ENCODE data around the gene SERPINB6. TPM values are rescaled to one million over a fixed set of nuclear protein-coding genes. Genes with fewer than 3 reads are reported as not detected.

The SERPINB6 gene
- polyA plus RNA-seq, 2 of the 4 experiments (the other 2 are of a cell fraction): 104 to 126 TPM

DNA sequence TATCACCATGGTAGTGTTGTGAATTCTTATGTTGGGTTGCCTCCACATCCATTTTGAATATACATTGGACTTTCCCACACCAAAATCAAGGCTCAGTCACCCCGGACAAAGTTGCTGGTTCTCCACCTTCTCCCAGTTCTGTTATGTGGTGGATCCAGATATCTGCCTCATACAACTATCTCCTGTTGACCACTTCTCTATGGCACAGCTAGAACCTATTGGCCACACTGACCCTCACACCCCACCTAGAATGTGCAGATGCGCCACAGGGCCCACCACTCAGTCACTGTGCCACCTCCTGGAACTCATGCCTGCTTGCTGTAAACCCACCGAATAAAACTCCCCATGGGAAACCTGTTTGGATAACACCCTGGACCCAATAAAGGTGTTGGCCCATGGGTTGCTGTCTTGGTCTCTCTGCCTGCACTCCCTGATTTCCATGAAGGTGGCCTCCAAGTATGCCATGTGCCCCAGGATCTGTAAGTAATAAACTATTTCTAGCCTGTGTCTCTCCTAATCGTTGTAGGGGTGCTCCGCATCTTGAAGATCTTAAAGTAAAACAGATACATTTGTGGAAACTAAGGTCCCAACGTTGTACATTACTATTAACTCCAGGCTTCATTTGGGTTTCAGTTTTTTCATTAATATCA is 21.1 kb upstream of the SERPINB6 start:
- WGBS (ENCODE audit: missing lambda C conversion rate): 88% methylated on average over 6 of the region's 6 CpGs
- ChIA-PET CTCF (interaction anchor here (0.8 kb wide), 1 partner anchor 40 kb away, joined by 4 read pairs; no protein-coding TSS in a partner anchor), POLR2A (no interaction called here)
- ATAC-seq: no peak
- FAIRE-seq: no peak
- H3K27ac ChIP-seq: no peak overlapping the region
- TF ChIP-seq, protein P1, sequence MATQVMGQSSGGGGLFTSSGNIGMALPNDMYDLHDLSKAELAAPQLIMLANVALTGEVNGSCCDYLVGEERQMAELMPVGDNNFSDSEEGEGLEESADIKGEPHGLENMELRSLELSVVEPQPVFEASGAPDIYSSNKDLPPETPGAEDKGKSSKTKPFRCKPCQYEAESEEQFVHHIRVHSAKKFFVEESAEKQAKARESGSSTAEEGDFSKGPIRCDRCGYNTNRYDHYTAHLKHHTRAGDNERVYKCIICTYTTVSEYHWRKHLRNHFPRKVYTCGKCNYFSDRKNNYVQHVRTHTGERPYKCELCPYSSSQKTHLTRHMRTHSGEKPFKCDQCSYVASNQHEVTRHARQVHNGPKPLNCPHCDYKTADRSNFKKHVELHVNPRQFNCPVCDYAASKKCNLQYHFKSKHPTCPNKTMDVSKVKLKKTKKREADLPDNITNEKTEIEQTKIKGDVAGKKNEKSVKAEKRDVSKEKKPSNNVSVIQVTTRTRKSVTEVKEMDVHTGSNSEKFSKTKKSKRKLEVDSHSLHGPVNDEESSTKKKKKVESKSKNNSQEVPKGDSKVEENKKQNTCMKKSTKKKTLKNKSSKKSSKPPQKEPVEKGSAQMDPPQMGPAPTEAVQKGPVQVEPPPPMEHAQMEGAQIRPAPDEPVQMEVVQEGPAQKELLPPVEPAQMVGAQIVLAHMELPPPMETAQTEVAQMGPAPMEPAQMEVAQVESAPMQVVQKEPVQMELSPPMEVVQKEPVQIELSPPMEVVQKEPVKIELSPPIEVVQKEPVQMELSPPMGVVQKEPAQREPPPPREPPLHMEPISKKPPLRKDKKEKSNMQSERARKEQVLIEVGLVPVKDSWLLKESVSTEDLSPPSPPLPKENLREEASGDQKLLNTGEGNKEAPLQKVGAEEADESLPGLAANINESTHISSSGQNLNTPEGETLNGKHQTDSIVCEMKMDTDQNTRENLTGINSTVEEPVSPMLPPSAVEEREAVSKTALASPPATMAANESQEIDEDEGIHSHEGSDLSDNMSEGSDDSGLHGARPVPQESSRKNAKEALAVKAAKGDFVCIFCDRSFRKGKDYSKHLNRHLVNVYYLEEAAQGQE (IDR thresholded peaks at IDR 0.05): no peak
- TF ChIP-seq, protein P2, sequence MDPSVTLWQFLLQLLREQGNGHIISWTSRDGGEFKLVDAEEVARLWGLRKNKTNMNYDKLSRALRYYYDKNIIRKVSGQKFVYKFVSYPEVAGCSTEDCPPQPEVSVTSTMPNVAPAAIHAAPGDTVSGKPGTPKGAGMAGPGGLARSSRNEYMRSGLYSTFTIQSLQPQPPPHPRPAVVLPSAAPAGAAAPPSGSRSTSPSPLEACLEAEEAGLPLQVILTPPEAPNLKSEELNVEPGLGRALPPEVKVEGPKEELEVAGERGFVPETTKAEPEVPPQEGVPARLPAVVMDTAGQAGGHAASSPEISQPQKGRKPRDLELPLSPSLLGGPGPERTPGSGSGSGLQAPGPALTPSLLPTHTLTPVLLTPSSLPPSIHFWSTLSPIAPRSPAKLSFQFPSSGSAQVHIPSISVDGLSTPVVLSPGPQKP (IDR thresholded peaks at IDR 0.05; ENCODE audit: low read depth, low read length): no peak
- TF ChIP-seq, protein P3, sequence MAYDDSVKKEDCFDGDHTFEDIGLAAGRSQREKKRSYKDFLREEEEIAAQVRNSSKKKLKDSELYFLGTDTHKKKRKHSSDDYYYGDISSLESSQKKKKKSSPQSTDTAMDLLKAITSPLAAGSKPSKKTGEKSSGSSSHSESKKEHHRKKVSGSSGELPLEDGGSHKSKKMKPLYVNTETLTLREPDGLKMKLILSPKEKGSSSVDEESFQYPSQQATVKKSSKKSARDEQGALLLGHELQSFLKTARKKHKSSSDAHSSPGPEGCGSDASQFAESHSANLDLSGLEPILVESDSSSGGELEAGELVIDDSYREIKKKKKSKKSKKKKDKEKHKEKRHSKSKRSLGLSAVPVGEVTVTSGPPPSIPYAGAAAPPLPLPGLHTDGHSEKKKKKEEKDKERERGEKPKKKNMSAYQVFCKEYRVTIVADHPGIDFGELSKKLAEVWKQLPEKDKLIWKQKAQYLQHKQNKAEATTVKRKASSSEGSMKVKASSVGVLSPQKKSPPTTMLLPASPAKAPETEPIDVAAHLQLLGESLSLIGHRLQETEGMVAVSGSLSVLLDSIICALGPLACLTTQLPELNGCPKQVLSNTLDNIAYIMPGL (CRISPR knock-in tag; IDR thresholded peaks at IDR 0.05; ENCODE audit: borderline replicate concordance): no peak
- no peak for TF ChIP-seq BHLHE40 (IDR thresholded peaks at IDR 0.05; ENCODE audit: low read depth, low read length)
- TF ChIP-seq CHD2 (IDR thresholded peaks at IDR 0.05; ENCODE audit: low read length, partially characterized antibody): no peak
- TF ChIP-seq, protein P4, sequence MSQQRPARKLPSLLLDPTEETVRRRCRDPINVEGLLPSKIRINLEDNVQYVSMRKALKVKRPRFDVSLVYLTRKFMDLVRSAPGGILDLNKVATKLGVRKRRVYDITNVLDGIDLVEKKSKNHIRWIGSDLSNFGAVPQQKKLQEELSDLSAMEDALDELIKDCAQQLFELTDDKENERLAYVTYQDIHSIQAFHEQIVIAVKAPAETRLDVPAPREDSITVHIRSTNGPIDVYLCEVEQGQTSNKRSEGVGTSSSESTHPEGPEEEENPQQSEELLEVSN (IDR thresholded peaks at IDR 0.05; ENCODE audit: borderline replicate concordance, low read depth): no peak
- no peak for TF ChIP-seq ZNF302 (CRISPR knock-in tag; IDR thresholded peaks at IDR 0.05)
- no peak for TF ChIP-seq ZC3H11A (IDR thresholded peaks at IDR 0.05)
- TF ChIP-seq, protein P5, sequence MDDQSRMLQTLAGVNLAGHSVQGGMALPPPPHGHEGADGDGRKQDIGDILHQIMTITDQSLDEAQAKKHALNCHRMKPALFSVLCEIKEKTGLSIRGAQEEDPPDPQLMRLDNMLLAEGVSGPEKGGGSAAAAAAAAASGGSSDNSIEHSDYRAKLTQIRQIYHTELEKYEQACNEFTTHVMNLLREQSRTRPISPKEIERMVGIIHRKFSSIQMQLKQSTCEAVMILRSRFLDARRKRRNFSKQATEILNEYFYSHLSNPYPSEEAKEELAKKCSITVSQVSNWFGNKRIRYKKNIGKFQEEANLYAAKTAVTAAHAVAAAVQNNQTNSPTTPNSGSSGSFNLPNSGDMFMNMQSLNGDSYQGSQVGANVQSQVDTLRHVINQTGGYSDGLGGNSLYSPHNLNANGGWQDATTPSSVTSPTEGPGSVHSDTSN (IDR thresholded peaks at IDR 0.05): no peak
- TF ChIP-seq RAD21 (conservative IDR thresholded peaks at IDR 0.05 in 1 of 2, IDR thresholded peaks at IDR 0.05 in 1 of 2): no peak
- no peak for TF ChIP-seq NR3C1 (IDR thresholded peaks at IDR 0.05)
- TF ChIP-seq, protein P6, sequence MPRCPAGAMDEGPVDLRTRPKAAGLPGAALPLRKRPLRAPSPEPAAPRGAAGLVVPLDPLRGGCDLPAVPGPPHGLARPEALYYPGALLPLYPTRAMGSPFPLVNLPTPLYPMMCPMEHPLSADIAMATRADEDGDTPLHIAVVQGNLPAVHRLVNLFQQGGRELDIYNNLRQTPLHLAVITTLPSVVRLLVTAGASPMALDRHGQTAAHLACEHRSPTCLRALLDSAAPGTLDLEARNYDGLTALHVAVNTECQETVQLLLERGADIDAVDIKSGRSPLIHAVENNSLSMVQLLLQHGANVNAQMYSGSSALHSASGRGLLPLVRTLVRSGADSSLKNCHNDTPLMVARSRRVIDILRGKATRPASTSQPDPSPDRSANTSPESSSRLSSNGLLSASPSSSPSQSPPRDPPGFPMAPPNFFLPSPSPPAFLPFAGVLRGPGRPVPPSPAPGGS (IDR thresholded peaks at IDR 0.05): no peak
- no peak for TF ChIP-seq PHF8 (IDR thresholded peaks at IDR 0.05; ENCODE audit: borderline replicate concordance, low read depth)
- TF ChIP-seq, protein P7, sequence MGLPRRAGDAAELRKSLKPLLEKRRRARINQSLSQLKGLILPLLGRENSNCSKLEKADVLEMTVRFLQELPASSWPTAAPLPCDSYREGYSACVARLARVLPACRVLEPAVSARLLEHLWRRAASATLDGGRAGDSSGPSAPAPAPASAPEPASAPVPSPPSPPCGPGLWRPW (IDR thresholded peaks at IDR 0.05): no peak
- TF ChIP-seq FOSL2 (IDR thresholded peaks at IDR 0.05): no peak
- no peak for TF ChIP-seq FOSL2 (CRISPR knock-in tag; IDR thresholded peaks at IDR 0.05)
- TF ChIP-seq HDAC2 (IDR thresholded peaks at IDR 0.05): no peak
- TF ChIP-seq FOXS1 (CRISPR knock-in tag; IDR thresholded peaks at IDR 0.05): no peak
- TF ChIP-seq, protein P8, sequence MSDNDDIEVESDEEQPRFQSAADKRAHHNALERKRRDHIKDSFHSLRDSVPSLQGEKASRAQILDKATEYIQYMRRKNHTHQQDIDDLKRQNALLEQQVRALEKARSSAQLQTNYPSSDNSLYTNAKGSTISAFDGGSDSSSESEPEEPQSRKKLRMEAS (IDR thresholded peaks at IDR 0.05): no peak
- H3K4me1 ChIP-seq: peaks cover 14% of the 10 kb centered on the region
- no peak overlapping the region for H3K4me3 ChIP-seq
- DNase-seq (ENCODE audit: low read depth in 1 of 2, low spot score in 1 of 2): no peak
- H3K9me3 ChIP-seq: no peaks in the 10 kb centered on the region
- no peak overlapping the region for H3K4me2 ChIP-seq

All from A549 (cell line).